NCI-H1694 (cell line): ENCODE measurements around the gene MAD2L2.

Experiments
- DNase-seq: peaks from one replicate; lab custom pipeline; 2025; lab: John Stamatoyannopoulos, UW

The MAD2L2 gene

DNA sequence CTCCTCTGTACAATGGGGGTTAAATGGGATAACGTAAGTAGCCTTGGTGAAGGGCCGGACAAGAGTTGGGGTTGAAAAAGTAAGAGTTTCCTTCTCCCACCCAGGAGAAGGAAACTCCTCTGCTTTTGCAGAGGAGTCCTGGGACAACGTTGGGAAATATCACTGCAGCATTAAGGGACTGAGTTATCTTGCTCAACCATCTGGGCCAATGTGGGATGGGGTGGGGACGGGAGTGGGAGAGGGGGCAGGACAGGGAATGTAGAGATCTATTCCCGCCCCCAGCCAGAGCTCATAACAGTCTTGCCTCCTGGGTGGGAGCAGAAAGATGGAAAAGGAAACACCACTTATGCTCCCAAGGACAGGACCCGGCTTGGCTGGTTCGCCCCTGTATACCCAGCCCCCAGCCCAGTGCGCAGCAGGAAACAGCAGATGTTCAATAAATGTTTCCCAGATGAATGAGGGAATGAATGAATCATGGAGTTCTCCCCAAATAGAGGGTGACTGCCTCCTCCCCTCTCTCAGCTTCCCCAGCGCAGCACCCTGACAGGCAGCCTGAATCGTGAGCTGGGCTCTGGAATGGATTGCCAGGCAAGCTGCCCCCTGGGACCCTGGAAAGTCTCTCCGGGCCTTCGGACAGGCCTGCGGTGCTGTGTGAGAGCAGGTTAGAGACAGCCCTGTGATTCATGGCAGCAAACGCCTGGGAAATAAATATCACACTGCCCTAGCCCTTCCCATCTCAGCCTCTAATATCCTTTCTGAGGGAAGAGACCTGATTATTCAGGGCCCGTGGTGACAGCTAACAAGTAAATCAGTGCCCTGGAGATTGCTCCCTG, 51.5 kb downstream of the MAD2L2 start:
- peak; percentile 75 for DNase-seq

DNA sequence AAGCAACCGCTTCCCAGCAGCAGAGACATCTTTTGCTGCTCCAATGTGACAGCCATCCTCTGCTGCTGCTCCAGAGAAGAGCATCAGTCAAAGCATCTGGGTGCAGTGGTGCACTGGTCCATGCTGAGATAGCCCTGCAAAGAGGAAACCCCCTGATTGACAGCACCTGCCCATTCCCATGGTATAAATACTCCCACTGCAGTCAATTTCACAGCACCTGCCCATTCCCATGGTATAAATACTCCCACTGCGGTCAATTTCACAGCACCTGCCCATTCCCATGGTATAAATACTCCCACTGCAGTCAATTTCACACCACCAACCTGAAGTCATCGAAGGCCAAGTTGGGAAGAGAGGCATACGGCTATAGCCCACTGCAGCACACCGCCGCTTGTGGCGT, 52.2 kb downstream of the MAD2L2 start:
- DNase-seq = no peak

DNA sequence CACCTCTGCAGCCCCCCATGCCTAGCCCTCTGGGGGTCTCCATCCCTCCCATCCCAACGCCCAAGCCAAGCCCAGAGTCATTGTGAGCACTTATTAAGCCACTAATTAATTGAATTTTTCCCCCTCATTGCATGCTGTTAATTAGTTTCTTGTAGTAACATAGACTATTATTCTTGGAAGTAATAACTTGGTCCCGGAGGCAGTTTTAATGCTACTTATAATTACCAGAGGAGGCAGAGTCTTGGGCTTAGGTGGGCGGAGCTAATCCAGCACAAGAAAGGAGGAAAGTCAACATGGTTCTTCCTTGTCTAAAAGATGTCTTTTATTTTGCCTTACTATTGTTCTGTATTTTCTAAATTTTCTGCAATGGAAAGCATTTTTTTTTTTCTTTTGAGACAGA, 54.4 kb downstream of the MAD2L2 start:
- no peak for DNase-seq
